Stimulated activated CD4-positive, alpha-beta T cell treated with anti-CD3 and anti-CD28 coated beads, Interleukin-12 subunit alpha, Interleukin-12 subunit beta, amount 100 ng/mL, for 4 hours (primary cell): ENCODE results near the gene CYP2A6.
A peak's percentile ranks its signal among the peaks of the same experiment; 100 is the strongest.
"Not testable (repeated sequence)": the region's sequence is repeated elsewhere in the genome, so short reads cannot be mapped to it uniquely, and the experiment has no call there.

Source experiments
- DNase-seq: peaks from one replicate; pipeline ENCODE4 v3.0.0-alpha.2; 2020

CYP2A6 gene

GRCh38 chr19:40815223-40815622 is 35.0 kb downstream of the CYP2A6 start:
- no peak for DNase-seq

DNA sequence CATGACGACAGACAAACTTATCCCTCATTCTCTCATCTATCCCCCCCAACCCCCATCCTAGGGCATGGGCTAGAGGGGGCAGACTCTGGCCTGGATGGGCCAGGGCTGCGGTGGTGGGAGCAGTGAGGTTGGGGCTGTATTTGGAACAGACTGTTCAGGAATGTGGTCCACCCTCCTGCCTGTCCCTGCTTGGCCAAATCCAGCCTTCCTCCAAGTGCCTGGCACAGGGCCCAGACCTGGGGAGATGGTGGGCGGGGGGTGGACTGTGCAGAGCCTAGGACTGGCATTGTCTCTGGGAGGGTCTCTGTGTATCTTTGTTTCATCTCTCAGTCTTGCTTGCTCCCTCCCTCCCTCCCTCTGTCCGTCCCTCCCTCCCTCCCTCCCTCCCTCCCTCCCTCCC is 37.1 kb downstream of the CYP2A6 start:
- no peak for DNase-seq

DNA sequence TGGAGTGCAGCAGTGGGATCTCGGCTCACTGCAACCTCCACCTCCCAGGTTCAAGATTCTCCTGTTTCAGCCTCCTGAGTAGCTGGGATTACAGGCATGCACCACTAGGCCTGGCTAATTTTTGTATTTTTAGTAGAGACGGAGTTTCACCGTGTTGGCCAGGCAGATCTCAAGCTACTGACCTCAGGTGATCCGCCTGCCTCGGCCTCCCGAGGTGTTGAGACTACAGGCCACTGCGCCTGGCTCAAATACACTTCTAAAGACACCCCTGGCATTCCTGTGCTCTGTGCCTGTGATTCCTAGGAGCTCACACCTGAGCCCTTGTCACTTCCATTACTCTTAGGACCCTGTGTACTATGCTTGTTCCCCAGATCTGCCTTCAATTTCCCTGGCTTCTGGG is 37.7 kb downstream of the CYP2A6 start:
- DNase-seq = not testable (repeated sequence)

DNA sequence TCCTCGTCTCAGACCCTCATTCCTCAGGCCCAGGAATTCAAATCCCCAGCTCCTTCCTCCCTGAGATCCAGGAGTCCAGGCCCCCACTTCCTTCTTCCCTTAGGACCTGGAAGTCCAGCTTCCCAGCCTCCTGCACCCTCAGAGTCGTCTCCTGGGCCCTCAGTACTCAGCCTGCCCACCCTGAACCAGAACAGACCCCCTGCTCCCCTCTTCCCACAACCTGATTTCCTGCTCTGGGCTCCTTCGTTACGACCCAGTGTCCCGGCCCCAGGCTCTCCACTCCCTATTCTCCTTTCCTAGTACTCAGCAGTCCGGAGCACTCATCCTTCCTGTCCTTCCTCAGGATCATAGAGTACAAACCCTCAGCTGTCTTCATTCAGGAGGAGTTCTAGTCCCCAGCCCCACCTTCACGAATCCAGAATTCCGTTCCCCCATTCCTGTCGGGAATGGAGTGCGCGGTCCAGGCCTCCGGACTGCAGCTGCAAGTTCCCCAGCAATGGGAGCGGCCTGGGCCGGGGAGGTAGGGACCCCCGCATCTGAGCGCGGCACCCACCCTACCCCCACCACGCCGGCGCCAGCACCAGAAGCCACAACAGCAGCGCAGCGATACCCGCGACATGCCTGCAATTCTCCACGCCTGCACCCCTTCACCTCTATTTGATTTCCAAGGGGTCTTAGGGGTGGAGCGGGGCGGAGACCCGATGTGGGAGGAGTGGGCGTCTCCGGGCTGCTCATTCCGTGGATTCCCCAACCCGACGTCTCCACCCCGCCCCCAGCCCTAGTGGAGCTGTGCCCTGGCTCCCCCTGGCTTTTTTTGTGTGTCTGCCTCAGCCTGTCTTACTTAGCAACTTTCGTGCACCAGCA is 38.5 kb downstream of the CYP2A6 start:
- DNase-seq = no peak

GRCh38 chr19:40810649-40811408 is 39.4 kb downstream of the CYP2A6 start:
- not testable (repeated sequence) for DNase-seq

- no peak for DNase-seq
Observed at GRCh38 chr19:40810160-40810559, 40.1 kb downstream of the CYP2A6 start.

GRCh38 chr19:40809358-40810086 is 40.7 kb downstream of the CYP2A6 start:
- DNase-seq = no peak

DNA sequence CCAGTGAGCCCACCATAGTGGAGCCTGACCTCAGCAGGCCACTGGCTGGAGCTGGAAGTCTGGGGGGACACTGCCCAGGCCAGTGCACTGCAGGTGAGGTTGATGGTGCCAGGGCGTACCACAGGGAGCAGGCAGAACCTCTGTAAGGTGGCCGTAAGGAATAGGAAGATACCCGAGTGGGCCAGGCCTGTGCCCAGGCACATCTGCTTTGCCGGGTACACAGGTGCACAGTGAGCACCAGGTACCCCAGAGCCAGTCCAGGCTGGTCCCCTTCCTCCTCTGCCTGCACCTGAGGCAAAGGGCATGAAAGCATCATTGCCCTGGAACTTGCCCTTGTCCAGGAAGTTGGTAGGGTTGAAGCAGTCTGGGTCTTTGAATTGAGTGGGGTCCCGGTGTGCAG is 41.8 kb downstream of the CYP2A6 start:
- no peak for DNase-seq

- no peak for DNase-seq
Observed at GRCh38 chr19:40808021-40808325, 42.3 kb downstream of the CYP2A6 start.

DNA sequence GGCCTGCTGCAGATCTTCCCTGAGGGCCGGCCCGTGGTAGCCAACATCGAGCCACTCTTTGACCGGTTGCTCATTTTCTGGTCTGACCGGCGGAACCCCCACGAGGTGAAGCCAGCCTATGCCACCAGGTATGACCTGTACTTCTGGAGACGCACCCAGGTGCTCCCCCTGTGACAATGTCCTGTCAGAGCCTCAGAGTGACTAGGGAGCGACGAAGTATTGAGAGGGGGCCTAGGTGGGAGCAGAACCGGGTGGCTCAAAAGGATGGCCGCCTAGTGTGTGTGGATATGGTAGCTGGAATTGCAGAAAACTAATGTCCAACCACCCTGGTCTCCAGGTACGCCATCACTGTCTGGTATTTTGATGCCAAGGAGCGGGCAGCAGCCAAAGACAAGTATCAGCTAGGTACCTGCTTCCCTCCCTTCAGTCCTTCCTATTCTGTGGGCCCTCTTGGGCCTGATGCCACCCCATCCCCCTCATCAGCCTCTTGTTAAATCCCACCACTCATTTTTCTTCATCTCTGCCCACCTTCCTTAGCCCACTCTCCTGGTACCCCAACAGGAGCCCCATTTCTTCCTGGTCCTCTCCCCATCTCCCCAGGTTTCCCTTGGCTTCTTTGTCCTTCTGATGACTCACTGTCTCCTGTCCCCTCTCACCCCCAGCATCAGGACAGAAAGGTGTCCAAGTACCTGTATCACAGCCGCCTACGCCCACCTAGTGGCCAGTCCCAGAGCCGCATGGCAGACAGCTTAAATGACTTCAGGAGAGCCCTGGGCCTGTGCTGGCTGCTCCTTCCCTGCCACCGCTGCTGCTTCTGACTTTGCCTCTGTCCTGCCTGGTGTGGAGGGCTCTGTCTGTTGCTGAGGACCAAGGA is 42.9 kb downstream of the CYP2A6 start:
- DNase-seq = no peak

DNA sequence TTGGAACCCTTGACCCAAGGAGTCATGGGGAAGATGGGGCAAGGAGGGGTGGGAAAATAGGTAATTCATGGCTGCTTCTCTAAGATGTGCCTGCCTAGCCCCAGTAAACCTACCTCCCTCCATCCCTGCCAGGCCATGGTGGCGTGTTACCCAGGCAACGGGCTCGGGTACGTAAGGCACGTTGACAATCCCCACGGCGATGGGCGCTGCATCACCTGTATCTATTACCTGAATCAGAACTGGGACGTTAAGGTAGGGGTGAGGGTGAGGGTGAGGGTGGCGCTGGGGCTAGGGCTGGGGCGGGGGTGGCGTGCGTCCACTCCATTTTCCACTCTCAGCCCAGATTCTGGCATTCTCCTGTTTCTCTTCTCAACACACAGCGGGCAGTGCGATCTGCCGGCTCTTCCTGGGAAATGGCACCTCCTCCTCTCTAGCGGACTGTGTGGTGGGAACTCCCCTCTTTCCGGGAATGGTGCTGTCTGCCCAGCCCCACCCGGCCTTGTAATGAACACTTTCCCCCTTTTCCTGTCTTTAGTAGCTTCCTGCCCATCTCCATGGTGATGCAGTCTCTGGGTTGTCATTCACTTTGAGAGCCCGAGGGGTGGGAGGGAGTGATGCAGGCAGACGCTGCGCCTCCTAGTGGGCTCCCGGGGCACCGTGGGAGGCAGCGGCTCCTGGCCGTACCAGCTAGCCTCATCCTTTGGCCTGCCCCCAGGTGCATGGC is 43.7 kb downstream of the CYP2A6 start:
- peak; percentile 71 for DNase-seq

DNA sequence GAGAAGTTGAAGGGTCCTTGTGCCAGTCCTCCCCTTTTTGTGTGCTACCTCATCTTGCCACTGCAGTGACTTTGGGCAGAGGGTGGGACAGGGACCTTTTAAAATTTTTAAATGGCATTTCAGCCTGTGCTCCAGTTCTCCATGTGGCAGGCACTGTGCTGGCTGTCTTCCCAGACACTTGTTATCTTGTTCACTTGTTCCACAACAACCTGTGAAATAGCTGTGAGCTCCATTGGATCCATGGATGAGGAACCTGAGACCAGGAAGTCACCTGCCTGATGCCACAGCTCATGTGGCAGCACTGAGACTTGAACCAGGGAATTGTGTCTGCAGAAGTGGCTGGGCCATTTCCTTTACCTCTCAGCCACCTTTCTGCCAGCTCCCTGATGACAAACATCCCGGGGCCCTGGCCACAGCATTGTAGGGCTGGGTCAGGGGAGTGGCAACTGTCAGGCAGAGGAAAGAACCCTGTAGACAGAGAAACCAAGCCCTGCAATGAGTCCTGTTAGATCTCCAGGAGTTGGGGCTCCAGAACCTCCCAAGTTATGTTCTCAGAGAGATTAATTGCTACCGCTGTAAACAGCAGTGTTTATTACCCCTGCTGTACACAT is 44.9 kb downstream of the CYP2A6 start:
- no peak for DNase-seq

DNA sequence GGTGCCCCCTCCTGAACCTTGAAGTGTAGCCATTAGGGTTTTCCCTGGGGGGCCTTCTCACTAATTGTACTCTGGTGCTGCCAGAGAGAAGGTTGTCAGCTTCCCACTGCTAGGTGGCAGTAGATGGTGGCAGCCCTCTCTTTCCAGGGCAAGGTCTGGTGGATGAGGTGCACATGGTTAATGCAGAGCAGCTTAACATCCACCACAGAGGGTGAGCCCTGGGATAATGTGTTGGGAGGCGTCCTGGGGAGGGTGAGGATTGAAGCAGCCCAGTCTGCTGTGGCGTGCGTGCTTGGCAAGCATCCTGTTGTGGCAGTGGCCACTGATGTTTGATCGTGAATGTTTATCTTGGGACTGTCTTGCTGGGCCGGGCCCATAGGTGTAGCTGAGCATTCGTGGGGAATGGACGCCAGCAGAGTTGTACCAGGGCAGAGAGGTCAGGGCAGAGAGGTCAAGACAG is 45.4 kb downstream of the CYP2A6 start:
- no peak for DNase-seq

DNA sequence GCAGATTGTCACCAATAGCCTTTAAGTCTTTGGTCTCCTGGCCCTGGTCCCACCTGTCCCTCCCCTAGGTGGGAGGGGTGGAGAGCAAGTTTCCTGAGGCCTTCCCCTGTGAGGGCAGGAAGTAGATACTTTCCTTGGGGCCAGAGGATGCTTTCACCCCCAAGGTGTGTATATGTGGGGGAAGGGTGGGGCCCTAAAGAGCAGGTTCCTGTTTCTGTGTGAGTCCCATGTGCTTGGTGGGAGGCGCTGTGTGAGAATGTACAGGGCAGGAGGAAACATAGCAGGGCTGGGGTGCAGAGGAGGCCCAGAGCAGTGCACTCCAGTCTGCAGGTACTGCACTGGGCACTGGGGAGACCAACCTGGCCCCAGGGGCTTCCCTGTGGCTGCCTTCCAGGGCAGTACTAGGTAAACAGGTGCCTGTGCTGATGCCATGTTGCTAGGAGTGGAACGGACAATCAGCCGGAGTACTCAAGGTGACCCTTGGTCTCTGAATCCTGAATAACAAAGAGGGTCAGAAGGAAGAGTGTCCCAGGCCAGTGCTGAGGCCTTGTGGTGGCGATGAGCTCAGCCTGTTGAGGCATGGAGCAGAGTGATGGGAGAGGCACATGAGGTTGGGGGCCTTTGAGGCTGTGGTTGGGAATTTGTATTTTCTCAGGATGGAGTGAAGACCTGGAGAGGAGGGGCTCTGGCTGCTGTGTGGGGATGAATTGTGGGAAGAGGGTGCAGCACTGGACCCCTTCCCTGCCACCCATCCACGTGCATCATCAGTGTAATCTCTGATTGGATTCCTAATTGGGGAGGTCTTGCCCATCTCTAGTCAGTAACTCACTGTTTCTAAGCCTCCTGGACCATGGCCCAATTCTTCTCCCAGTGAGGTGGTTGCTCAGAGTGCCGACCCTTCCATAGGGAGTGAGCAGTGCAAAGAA is 46.1 kb downstream of the CYP2A6 start:
- no peak for DNase-seq

DNA sequence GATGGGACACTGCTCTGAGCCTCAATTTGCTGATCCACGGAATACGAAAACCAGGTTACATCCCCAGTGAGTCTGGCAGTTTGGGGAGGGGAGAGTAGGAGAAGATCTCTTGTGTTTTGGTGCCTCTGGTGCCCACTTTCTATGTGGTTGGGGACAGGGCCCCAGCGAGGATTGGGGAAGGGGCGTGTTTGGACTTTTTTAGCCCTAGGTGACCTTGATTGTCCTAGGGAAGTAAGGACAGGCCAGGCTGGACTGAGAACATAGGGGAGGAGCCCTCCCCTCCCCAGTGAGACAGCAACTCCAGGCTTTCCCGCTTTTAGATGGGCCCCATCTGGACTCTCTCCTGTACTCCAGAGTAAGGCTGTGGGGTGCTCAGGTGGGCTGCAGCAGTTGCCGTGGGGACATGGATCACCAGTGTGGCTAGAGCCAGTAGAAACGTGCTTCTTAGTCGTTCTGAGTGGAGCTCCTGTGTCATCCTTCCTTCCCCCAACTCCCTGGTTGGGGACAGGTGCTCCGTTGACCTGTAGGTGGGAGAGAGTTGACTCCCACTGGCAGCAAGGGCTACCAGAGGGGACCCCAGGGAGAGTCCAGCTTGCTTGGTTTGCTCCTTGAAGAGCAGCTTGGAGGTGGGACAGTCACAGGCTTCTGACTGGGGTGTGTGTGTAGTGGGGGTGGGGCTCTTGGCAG is 46.9 kb downstream of the CYP2A6 start:
- DNase-seq = no peak

GRCh38 chr19:40802300-40803169 is 47.7 kb downstream of the CYP2A6 start:
- DNase-seq = no peak

- no peak for DNase-seq
Observed at GRCh38 chr19:40801426-40802299, 48.6 kb downstream of the CYP2A6 start.

DNA sequence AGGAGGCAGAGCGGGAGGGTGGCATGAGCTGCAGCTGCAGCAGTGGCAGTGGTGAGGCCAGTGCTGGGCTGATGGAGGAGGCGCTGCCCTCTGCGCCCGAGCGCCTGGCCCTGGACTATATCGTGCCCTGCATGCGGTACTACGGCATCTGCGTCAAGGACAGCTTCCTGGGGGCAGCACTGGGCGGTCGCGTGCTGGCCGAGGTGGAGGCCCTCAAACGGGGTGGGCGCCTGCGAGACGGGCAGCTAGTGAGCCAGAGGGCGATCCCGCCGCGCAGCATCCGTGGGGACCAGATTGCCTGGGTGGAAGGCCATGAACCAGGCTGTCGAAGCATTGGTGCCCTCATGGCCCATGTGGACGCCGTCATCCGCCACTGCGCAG is 49.3 kb downstream of the CYP2A6 start:
- DNase-seq = no peak
